Spleen (tissue), 7 donors: ENCODE measurements around the gene STK26.

Source experiments
- POLR2A ChIP-seq, 3 donors: fragments of 450-650 bp; IDR thresholded peaks; one replicate each; pipeline ENCODE4 v1.5.1; 2017; ENCODE audit warnings: antibody characterized with exemption in 3 of 3, mild to moderate bottlenecking in 1 of 3
- POLR2AphosphoS5 ChIP-seq, 3 donors: sonication (generic); formaldehyde crosslinking; IDR thresholded peaks; one replicate each; pipeline ENCODE4 v1.5.1; 2017; ENCODE audit warnings: antibody characterized with exemption in 3 of 3
- TF ChIP-seq, protein P1 (sequence below), 11 experiments: fragments of 200-600 bp in 7 of 11; fragments of 450-650 bp in 4 of 11; sonication (generic) in 4 of 11; IDR thresholded peaks in 8 of 11; conservative IDR thresholded peaks in 3 of 11; 1 replicate in 7 of 11; 2 replicates in 4 of 11; pipeline versions ENCODE4 v1.4.0 to v1.8.0; 2016 to 2021; ENCODE audit warnings: antibody characterized with exemption in 11 of 11, inconsistent platforms in 4 of 11, mild to moderate bottlenecking in 1 of 11
- donor health status: DM: no; HTN: no; CAD: no; lungs with moderate emphysema.
- donor health status: DM: no; HTN: no; CAD: no.
- donor health status: DM: no; HTN: no; CAD: no.

DNA sequence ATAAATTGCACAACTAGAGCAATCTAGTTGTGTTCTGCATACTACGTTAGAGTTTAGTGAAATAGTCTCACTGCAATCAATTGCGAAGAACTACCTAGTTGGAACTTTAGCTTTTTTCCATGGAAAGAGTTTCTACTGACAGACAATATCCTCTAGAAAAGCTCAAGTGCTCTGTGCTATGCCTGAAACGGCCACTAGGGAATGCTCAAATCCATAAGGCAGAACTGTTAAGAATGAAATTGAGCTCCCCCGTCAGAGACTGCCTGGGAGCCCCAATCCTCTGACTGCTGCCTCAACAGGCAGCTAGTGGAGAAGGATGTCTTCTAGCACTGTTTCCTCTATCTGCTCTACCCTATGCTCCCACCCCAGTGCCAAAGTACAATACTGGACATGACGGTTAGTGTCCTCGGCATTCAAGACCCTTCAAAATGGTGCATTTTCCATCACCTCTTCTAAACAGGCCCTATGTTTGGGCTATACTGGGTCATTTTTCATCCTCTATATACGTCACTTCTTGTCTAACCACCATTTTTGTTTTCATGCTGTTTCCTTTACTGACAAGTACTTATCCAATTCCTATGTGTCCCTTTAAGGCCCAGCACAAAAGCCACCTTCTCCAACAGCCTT, 69.5 kb downstream of the STK26 start:
- TF ChIP-seq, protein P1, sequence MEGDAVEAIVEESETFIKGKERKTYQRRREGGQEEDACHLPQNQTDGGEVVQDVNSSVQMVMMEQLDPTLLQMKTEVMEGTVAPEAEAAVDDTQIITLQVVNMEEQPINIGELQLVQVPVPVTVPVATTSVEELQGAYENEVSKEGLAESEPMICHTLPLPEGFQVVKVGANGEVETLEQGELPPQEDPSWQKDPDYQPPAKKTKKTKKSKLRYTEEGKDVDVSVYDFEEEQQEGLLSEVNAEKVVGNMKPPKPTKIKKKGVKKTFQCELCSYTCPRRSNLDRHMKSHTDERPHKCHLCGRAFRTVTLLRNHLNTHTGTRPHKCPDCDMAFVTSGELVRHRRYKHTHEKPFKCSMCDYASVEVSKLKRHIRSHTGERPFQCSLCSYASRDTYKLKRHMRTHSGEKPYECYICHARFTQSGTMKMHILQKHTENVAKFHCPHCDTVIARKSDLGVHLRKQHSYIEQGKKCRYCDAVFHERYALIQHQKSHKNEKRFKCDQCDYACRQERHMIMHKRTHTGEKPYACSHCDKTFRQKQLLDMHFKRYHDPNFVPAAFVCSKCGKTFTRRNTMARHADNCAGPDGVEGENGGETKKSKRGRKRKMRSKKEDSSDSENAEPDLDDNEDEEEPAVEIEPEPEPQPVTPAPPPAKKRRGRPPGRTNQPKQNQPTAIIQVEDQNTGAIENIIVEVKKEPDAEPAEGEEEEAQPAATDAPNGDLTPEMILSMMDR (IDR thresholded peaks at IDR 0.05 in 8 of 11, conservative IDR thresholded peaks at IDR 0.05 in 3 of 11), result peak; percentile 45 to 74 (median 66)
- TF ChIP-seq POLR2A (IDR thresholded peaks at IDR 0.05) (no peak), POLR2AphosphoS5 (IDR thresholded peaks at IDR 0.05) (no peak)
